Measurements from ENCODE around the gene MPZL2. TPM values are rescaled to one million over a fixed set of nuclear protein-coding genes. Genes with fewer than 3 reads are reported as not detected.
"Not testable (repeated sequence)": the region's sequence is repeated elsewhere in the genome, so short reads cannot be mapped to it uniquely, and the experiment has no call there.

MPZL2 gene
- 2.4 TPM for total RNA-seq

- peak in 2 of 3 donors; percentile 24 to 27 for DNase-seq (ENCODE audit: low read depth in 2 of 3, low spot score in 2 of 3)
Measured at GRCh38 chr11:118263695-118264568, at the start of gene MPZL2. MPZL2 (minus strand) TSS chr11:118264297; CDS start chr11:118264153, 144 bp downstream.

- no peak for DNase-seq (ENCODE audit: low read depth in 2 of 3, low spot score in 2 of 3)
Measured at GRCh38 chr11:118313242-118313641, 49.1 kb upstream of the MPZL2 start.

- no peak for DNase-seq (ENCODE audit: low read depth in 2 of 3, low spot score in 2 of 3)
Measured at GRCh38 chr11:118312328-118312727, 48.2 kb upstream of the MPZL2 start.

GRCh38 chr11:118311518-118311917, 47.4 kb upstream of the MPZL2 start:
- DNase-seq (ENCODE audit: low read depth in 2 of 3, low spot score in 2 of 3) = no peak

GRCh38 chr11:118310781-118311485, 46.8 kb upstream of the MPZL2 start:
- DNase-seq (ENCODE audit: low read depth in 2 of 3, low spot score in 2 of 3) = no peak

- no peak for DNase-seq (ENCODE audit: low read depth in 2 of 3, low spot score in 2 of 3)
Measured at GRCh38 chr11:118310271-118310670, 46.2 kb upstream of the MPZL2 start.

- DNase-seq (ENCODE audit: low read depth in 2 of 3, low spot score in 2 of 3) = not testable (repeated sequence)
Measured at GRCh38 chr11:118308995-118309528, 45.0 kb upstream of the MPZL2 start.

- DNase-seq (ENCODE audit: low read depth in 2 of 3, low spot score in 2 of 3) = no peak
Measured at GRCh38 chr11:118306556-118306955, 42.5 kb upstream of the MPZL2 start.

- no peak for DNase-seq (ENCODE audit: low read depth in 2 of 3, low spot score in 2 of 3)
Measured at GRCh38 chr11:118305726-118306125, 41.6 kb upstream of the MPZL2 start.

GRCh38 chr11:118304568-118305248, 40.6 kb upstream of the MPZL2 start, which contains the start of gene CD3E:
CD3E (plus strand) TSS chr11:118304730; CDS start chr11:118304953, 223 bp downstream.
- DNase-seq (ENCODE audit: low read depth in 2 of 3, low spot score in 2 of 3) = no peak

GRCh38 chr11:118304227-118304567, 40.1 kb upstream of the MPZL2 start:
- DNase-seq (ENCODE audit: low read depth in 2 of 3, low spot score in 2 of 3) = peak in 1 of 3 donors; percentile 47

- DNase-seq (ENCODE audit: low read depth in 2 of 3, low spot score in 2 of 3) = no peak
Measured at GRCh38 chr11:118301600-118302195, 37.6 kb upstream of the MPZL2 start.

- DNase-seq (ENCODE audit: low read depth in 2 of 3, low spot score in 2 of 3) = peak in 2 of 3 donors; percentile 43 to 66
Measured at GRCh38 chr11:118295815-118296454, 31.8 kb upstream of the MPZL2 start.

GRCh38 chr11:118295199-118295598, 31.1 kb upstream of the MPZL2 start:
- peak in 1 of 3 donors; percentile 29 for DNase-seq (ENCODE audit: low read depth in 2 of 3, low spot score in 2 of 3)

- DNase-seq (ENCODE audit: low read depth in 2 of 3, low spot score in 2 of 3) = no peak
Measured at GRCh38 chr11:118294053-118294452, 30.0 kb upstream of the MPZL2 start.

GRCh38 chr11:118291477-118292135, 27.5 kb upstream of the MPZL2 start:
- no peak for DNase-seq (ENCODE audit: low read depth in 2 of 3, low spot score in 2 of 3)

- peak in 2 of 3 donors; percentile 53 to 70 for DNase-seq (ENCODE audit: low read depth in 2 of 3, low spot score in 2 of 3)
Measured at GRCh38 chr11:118290923-118291322, 26.8 kb upstream of the MPZL2 start.

GRCh38 chr11:118289401-118289800, 25.3 kb upstream of the MPZL2 start:
- DNase-seq (ENCODE audit: low read depth in 2 of 3, low spot score in 2 of 3) = no peak

- no peak for DNase-seq (ENCODE audit: low read depth in 2 of 3, low spot score in 2 of 3)
Measured at GRCh38 chr11:118287006-118287405, 22.9 kb upstream of the MPZL2 start.
